GM19035 (cell line): ENCODE measurements around the gene CIAO1.
"Not testable (repeated sequence)": the region's sequence is repeated elsewhere in the genome, so short reads cannot be mapped to it uniquely, and the experiment has no call there.

ENCODE experiments used
- ATAC-seq: cut with Tn5 transposase; IDR thresholded peaks from one replicate; pipeline ENCODE4 v1.9.1; 2021; ENCODE audit not compliant: unreplicated experiment

The CIAO1 gene

DNA sequence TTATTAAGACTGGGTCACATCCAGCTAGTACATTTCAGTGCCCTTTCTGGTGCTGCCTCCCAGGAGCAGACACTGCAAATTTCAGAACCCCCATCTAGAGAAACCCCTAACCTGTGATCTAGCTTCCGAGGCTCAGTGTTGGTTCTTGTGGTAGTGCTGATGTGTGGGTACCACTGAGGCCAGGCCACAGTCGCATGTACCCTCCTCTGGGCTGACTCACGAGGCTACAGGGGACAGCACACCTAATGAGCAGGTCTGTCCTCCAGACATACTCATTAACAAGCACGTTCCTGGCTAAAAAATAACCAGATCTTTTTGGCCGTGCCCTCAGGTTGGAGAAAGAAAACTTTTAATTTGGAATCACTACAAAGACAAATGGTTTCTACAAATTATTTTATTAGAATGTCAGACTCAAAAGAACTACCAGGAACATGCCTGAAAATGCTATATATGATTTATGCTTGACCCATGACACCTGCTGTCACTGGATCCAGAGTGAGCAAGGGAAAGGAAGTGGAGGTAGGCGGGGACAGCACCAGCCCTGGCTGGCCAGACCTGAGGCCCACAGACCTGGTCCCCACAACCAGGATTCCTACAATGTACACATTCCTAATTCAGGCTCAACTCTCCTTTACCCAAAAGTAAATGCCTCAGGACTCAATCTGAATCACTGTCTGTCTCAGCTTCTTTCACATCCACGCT lies 8.5 kb downstream of the CIAO1 start:
- ATAC-seq, result no peak

DNA sequence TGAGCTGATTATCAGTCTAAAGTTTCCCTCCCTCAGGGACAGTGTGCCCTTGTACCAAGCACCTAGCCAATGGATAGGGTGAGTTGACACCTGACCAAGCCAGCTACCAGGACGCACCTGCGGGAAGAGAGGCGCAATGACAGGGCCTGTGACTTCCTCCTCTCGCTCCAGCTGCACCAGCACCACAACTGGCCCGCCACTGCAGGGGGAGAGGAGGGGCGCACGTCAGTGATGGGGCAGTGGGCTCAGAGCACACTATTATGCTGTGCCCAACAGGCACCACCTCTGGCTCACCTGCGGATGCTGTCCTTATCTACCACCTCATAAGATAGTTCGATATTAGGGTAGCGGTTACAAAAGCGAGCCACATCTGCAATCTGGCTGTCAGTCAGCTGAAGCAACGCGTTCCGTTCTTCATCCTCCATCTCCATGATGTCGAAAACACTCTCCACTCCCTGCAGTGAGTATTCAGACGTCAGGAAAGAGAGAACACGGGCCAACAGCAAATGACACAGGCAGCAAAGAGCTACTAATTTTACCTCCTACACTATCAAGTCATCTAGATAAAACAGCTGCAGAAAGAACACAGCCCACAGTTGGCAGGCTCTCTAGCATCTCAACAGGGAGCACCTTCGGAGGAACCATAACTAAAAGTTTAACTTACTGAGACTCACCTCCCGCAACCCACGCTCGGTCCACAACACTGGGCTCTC lies 10.9 kb downstream of the CIAO1 start:
- ATAC-seq, result no peak

DNA sequence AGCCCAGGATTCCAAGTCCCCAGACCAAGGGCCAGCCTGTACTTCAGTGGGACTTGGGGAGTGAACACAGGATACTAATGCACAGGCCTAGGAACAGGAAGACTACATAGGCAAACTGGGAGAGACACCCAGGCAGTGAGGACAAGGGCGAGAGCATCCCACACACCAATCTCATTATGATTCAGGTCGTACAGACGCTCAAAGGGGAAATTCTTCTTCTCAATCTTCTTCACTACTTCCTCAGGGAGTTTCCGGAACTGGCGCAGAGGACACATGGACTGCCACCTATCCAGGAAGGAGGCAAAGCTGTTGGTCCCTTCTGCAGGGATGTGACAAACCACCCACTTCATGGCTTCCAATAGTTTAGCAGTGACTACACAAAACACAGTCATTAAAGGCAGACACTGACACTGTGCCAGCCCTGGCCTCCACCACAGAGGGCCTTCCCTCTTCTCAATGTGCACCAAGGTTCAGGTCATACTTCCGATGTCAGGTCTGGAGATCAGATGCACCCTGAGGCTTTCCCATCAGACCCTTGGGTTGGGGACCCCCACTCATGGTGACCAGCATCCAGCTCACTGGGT lies 21.3 kb downstream of the CIAO1 start:
- no peak for ATAC-seq

DNA sequence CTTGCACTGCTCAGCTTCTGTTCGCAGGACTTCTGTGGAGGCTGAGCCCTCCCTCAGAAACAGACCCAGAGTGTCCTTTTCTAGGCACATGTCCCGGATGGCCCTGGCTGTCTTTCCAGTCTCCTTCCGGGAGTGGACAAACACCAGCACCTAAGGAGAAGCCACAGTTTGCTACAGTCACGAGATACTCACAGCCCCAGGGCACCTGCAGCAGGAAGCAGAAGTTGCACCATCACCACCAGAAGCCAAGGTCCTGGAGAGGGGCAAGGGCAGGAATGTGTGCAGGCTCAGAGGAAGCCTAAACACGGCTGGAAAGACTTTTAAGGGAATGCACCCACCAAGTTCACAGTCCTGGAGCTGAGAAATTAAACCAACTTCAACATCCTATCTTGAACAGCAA lies 25.7 kb downstream of the CIAO1 start:
- ATAC-seq, result no peak

DNA sequence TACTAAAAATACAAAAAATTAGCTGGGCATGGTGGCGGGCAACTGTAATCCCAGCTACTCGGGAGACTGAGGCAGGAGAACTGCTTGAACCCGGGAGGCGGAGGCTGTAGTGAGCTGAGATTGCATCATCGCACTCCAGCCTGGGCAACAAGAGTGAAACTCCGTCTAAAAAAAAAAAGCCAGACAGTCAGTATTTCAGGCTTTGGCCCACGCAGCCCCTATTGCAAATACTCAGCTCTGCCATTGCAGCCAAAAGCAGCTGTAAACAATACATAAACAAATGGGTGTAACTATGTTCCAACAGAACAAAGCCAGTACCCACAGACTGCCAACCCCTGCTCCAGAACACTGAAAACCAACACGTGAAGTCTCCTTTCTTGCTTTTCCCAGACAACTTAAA lies 28.2 kb downstream of the CIAO1 start:
- not testable (repeated sequence) for ATAC-seq

DNA sequence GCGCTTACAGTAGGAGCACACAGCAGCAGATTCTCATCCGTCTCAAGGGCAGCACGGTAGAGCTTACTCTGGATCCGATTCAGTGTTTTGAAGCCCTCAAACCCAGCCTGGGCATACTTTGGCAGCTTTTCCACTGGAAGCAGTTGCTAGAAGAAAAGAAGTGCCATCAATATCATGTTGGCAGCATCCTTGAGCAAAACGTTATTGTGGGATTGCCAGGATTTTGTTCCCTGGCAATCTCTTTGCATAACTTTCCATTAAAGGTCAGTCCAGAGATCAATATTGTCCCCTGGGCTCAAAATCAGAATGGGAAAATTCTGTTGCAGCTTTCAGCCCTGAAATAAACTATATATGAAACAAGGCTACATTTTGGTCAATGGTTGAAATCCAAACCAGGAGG lies 30.9 kb downstream of the CIAO1 start:
- no peak for ATAC-seq

DNA sequence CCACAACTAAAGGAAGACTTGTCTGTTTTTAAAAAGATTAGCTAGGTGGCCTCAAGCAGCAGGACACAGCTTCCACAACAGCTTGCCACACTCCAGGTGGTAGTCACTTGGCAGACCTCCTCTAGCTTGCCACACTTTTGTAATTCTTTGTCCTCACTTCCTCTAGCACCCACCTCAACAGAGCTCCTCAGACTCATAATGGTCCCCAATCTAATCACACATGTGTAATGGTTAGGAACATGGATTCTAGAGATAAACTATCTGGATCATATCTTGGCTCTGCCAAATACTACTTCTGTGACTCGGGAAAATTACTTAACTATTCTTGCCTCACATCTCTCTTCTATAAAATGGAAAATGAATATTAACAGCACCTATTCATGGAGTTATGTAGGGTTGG lies 35.8 kb downstream of the CIAO1 start:
- no peak for ATAC-seq

DNA sequence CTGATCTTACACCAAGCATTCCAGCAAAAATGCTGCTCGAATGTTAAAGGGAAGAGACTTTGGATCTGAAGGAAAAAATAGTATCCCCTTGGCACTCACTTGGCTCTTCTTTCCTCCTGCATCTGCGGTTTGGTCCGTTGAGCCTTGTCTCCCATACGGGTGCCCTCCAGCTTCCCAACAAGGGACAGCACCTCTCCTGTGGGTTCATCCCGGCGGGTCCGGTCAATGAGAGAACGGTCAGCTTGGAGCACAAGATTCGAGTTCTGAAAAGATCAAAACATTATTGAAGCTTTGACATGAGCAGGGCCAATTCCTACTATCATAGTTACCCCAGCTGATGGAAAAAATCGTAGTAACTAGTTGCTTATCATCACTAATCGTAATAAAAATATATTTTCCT lies 38.6 kb downstream of the CIAO1 start:
- no peak for ATAC-seq

DNA sequence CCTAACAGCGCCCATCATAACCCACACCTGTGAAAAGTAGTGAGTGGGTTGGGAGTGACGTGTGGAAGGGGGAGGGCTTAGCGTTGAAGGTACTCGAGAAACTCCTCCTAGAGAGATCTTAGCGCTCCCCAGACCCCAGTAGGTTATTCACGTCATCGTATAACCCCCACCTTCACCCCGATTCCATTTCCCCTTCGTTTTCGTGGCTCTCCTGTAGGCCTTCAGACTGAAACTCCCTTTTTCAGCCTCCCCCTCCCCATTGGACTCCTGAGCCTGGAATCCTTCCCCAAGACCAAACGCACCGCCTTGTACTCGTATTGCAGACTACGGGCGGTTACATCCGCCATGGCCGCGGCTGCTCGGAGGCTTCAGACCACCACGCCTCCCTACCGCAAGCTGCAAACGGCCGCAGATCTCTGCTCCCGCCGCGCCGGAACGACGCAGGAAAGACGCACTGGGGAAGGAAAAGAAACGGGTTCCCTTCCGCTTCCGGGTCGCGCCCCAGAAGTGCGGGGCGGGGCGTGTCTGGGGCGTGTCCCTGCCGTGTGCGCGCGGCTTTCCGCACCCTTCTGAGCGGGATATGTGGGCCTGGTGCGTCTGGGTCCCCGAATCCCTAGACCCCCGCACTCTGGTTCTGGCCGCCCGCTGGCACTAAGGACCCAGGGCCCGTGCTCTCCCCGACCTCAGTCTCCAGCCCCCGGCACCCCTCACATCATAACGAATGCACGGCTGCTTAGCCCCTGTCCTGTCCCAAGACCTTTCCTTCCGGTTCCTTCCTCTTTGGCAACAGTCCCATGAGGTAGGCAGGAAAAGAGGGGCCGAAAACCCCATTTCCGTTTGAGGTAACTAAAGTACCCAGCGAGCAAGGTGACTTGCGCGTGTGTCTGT lies 39.3 kb downstream of the CIAO1 start, which contains the start of gene SNRNP200:
SNRNP200 (minus strand) TSS at position 456 of the 888 bp plus-strand sequence; CDS start at position 347, 109 bp downstream.
- ATAC-seq, result peak; percentile 94

DNA sequence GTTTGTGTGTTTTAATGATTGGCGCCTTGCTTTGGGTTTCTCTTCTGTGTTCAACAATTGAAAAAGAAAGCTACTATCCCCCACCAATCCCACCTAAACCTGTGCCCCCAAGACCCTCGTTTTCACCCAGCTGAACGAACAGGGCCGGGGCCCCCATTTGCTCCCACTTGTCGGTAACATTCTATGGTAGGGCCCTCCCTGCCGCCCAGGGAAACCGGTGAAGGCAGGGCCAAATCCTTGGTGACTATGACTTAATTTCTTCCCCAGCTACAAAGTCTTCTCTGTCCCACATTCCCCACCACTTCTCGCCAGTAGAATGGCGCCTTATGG lies 39.9 kb downstream of the CIAO1 start:
- peak; percentile 10 for ATAC-seq

DNA sequence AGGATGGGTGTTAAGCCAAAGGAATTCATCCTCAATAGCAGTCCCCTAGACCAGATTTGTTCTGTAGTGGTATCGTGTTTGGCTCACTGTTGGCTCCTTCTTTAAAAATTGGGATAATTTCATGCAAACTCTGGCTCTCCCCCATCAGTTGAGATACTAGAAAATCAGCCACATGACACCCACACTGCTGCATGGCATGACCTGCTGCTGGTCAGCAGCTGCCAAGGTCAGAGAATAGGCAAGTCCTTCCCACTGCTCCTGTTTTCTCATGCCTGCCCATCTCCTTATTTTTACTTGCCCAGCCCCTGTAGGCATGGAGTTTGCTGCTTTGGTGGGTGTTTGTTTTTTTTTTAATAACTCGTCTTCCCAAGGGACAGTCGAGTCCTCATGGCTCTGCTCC lies 40.3 kb downstream of the CIAO1 start:
- no peak for ATAC-seq

DNA sequence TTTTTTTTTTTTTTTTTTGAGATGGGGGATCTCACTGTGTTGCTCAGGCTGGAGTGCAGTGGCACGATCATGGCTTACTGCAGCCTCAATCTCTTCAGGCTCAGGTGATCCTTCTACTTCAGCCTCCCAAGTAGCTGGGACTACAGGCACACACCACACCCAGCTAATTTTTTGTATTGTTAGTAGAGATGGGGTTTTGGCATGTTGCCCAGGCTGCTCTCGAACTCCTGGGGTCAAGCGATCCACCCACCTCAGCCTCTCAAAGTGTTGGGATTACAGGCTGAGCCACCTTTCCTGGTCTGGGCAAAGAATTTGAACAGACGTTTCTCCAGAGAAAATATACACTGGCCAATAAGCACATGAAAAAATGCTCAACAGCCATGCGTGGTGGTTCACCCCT lies 42.2 kb downstream of the CIAO1 start:
- no peak for ATAC-seq

DNA sequence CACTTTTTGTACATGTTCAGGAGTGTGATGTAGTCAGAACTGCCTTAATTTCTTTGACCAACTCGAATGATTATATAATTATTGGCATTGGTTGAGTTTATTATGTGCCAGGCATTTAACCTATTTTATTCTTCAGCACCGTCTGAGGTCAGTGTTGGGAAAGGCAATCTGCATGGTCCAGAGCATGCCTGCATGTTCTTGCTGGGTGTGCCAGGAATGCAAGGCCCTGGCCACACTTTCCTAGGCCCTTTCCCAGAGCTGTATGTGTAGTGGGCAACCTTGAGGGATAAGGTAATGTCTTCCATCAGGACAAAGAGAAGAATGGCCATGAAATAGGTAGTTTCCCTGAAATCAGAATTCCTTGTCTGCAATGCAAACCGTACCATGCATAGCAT lies 49.0 kb downstream of the CIAO1 start:
- ATAC-seq, result no peak

DNA sequence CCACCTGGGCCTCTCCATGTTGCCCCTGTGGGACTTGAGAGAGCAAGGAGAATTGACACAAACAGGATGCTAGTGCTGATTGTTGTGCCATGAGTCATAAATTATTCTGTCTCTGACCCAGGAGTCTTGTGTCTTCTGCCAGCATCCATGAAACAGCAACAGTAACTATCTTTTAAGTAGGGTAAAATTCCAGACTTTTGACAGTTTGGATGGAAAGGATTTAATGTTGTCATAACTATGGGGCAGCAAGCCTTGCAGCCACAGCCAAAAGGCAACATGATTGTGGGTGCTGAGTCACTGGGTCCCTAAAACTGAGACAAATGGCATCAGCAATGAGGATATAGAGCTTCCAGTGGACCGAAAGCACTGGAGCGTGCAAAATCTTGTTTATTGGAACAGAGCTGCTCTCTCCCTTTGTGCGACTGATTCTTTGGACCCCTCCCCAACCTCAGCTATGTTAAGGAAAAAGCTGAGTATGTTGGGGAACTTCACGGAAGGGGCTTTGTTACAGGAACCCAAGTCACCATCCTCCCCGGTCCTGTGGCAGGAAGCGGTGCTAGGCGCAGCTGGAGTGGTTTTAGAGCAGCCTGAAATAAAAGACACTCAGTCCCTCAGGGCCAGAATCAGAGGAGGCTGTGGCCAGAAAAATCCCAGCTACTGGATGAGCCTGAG lies 49.5 kb downstream of the CIAO1 start:
- no peak for ATAC-seq

DNA sequence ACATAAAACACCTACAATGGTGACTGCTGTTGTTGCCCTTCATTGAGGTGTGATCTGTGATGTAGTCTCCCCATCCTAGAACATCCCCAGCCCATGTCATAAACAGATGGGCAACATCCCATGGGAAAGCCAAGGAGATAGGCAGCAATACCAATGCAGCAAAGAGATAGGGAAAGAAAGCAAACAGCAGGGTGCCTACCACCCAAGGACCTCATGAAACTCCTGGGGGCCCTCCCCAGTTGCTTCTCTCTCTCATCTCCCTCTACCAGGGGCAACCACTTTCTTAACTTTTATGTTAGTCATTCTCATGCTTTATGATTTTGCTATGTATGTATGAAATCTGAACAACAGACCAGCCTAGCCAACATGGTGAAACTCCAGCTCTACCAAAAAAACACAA lies 51.0 kb downstream of the CIAO1 start:
- no peak for ATAC-seq

DNA sequence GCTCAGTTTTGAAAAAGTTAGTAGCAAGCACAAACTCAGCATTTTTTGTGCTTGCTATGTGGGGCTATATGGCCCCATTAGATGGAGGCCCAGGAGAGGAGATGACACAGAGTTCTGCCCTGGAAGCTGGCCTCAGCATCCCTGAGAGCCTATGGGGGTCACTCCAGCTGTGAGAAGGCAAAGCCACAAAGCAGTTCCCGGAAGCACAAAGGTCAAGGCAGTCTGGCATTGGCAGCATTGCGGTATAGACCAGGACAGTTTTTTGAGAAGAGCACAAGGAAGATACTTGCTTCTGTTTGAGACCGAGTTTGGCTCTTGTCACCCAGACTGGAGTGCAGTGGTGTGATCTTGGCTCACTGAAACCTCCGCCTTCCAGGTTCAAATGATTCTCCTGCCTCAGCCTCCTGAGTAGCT lies 51.6 kb downstream of the CIAO1 start:
- ATAC-seq, result no peak

DNA sequence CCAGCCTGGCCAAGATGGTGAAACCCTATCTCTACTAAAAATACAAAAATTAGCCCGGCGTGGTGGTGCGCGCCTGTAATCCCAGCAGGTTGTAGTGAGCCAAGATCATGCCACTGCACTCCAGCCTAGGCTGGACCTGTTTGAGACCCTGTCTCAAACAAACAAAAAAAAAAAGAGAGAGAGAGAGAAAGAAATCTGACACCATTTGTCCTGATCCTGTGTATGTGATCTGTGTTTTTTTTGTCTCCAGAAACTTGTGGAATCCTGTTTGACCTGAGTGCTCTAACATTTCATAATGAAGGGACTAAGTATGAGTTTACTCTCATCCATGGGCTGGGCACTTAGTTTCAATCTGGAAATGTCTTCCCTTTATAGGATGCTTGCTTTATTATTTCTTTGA lies 52.7 kb downstream of the CIAO1 start:
- no peak for ATAC-seq

DNA sequence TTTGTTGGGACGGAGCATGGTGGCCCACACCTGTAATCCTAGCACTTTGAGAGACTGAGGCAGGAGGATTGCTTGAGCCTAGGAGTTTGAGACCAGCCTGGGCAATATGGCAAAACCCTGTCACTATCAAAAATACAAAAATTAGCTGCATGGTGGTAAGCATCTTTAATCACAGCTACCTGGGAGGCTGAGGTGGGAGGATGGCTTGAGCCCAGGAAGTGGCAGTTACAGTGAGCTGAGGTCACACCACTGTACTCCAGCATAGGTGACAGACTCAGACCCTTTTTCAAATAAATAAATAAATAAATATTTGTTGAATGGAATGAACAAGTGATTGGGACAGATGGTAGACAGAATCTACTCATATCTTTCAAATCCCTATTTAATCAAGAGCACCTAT lies 53.4 kb downstream of the CIAO1 start:
- no peak for ATAC-seq

DNA sequence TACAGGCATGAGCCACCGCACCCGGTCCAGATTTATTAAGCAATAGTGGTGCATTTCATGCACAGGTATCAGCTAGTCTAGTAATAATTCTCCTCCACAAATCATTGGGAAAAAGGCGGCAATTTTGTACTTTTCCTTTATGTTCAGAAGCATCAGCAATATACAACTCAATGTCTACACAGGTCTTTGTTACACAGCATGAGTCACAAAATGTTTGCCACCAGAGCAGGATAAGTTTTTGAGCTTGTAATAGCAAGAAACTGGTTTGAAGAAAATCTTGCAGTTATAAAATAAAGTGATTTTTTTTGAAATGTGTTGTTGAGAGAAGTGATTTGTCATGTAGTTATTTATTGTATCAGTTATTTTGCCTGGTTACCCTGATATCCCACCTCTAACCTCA lies 54.3 kb downstream of the CIAO1 start:
- no peak for ATAC-seq

DNA sequence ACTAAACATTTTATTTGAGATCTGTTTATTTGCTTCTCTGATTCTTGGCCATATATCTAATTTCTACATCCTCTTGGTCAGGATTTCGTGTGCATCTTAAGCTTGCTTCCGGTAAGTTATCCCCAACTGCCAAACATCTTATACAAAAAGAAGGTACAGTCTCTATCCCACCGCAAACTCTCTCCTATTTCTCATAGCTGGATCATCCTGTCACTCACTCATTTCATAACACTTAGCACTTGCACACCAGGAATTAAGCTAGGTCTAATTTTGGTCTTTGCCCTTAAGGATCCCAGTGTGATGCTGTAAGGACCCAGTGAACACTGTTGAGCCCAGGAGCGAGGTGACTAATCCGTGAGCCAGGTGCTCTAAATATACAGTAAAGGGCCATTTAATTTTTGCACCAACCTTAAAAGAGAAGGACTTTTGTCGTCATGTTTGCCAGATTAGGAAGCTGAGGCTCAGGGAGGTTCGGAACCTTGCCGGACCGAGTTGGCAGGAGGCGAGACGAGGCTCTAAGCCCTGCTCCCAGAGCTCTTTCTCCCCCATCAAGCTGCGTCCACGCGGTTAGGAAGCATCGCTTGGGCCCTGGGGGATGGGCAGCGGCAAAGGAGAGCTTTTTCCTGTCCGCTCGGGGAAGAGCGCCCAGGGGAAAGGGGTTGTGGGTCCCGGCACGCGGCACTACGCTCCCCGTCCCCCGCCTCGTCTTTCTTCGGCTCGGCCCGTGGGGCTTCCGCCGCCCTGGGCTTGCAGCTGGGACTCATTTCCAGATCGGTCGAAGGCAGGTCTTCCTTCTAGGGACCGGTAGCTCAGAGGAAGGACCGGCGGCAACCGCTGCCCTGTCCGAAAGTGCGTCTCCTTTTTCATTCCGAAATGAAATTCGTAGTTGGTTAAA lies 55.0 kb downstream of the CIAO1 start:
- peak; percentile 25 for ATAC-seq
